BJ (cell line): ENCODE results near the gene CXCL14. TPM values are rescaled to one million over a fixed set of nuclear protein-coding genes. Genes with fewer than 3 reads are reported as not detected.

ENCODE experiments used
- CTCF ChIA-PET: fragments of 350-600 bp; formaldehyde crosslinking; extraction: SDS; loops from one replicate; lab custom pipeline; 2021; ENCODE audit warnings: antibody characterized with exemption, inconsistent platforms; lab: Yijun Ruan, JAX
- POLR2A ChIA-PET: fragments of 300-600 bp; sonication (Branson Sonifier 250); formaldehyde crosslinking; extraction: SDS; loops from one replicate; lab custom pipeline; 2021; ENCODE audit warnings: antibody characterized with exemption; lab: Charles Lee
- DNase-seq: peaks from one replicate; pipeline ENCODE4 v3.0.0-alpha.2; 2011; ENCODE audit warnings: low read depth
- H3K27me3 ChIP-seq: 2 replicates; pipeline ENCODE4 v1.6.0; 2011; ENCODE audit warnings: low read length; ENCODE audit not compliant: control insufficient read depth, insufficient read depth
- H3K36me3 ChIP-seq: 2 replicates; pipeline ENCODE4 v1.5.1; 2011; ENCODE audit warnings: low read length; ENCODE audit not compliant: control insufficient read depth, insufficient read depth
- H3K4me3 ChIP-seq: 2 replicates; pipeline ENCODE4 v1.5.1; 2011; ENCODE audit warnings: low read depth, mild to moderate bottlenecking, control low read depth, low read length
- polyA plus RNA-seq: library from polyadenylated mRNA; depleted of rRNA; stranded (reverse); fragments of >200 nt; gene quantifications from 2 replicates; pipeline ENCODE4 v1.2.3, GENCODE V29; 2011
- TF ChIP-seq, protein P1 (sequence below): IDR thresholded peaks from 2 replicates; pipeline ENCODE4 v1.5.1; 2011; ENCODE audit warnings: low read depth, mild to moderate bottlenecking, control low read depth, inconsistent platforms, low read length, moderate library complexity; ENCODE audit not compliant: insufficient read depth

The CXCL14 gene
- polyA plus RNA-seq, 1 experiment = 1.6 TPM

DNA sequence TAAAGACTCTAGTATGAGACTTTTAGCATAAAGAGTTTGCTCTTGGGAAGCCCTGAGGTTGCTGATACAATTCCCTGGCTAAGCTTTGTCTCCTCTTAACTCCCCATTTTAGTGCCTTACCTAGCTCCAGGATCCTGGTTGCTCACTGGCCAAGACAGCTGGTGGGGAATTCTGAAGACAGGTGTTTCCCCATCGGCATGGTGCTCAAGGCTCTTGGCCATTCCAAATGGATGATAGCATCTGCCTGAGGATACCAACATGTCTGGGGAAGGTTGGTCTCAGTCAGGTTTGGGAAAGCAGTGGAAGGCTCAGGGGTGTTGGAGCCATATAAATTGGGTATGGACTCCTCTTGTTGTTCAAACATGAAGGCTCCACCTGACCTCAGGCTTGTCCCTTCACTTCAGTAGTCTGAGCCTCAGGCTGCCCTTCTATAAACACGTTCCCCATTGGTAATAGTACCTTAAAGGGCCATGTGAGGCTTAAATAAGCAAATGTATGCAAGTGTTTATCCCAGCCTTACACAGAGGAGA, 44.5 kb upstream of the CXCL14 start:
- H3K4me3 ChIP-seq = no peak overlapping the region
- no peak for DNase-seq
- H3K27me3 ChIP-seq = no peaks in the 10 kb centered on the region
- CTCF ChIA-PET = interaction anchor here (1.5 kb wide), 1 partner anchor 57 kb away, joined by 5 read pairs; no protein-coding TSS in a partner anchor
- TF ChIP-seq, protein P1, sequence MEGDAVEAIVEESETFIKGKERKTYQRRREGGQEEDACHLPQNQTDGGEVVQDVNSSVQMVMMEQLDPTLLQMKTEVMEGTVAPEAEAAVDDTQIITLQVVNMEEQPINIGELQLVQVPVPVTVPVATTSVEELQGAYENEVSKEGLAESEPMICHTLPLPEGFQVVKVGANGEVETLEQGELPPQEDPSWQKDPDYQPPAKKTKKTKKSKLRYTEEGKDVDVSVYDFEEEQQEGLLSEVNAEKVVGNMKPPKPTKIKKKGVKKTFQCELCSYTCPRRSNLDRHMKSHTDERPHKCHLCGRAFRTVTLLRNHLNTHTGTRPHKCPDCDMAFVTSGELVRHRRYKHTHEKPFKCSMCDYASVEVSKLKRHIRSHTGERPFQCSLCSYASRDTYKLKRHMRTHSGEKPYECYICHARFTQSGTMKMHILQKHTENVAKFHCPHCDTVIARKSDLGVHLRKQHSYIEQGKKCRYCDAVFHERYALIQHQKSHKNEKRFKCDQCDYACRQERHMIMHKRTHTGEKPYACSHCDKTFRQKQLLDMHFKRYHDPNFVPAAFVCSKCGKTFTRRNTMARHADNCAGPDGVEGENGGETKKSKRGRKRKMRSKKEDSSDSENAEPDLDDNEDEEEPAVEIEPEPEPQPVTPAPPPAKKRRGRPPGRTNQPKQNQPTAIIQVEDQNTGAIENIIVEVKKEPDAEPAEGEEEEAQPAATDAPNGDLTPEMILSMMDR = no peak
- POLR2A ChIA-PET = no interaction called here
- no peaks in the 10 kb centered on the region for H3K36me3 ChIP-seq

DNA sequence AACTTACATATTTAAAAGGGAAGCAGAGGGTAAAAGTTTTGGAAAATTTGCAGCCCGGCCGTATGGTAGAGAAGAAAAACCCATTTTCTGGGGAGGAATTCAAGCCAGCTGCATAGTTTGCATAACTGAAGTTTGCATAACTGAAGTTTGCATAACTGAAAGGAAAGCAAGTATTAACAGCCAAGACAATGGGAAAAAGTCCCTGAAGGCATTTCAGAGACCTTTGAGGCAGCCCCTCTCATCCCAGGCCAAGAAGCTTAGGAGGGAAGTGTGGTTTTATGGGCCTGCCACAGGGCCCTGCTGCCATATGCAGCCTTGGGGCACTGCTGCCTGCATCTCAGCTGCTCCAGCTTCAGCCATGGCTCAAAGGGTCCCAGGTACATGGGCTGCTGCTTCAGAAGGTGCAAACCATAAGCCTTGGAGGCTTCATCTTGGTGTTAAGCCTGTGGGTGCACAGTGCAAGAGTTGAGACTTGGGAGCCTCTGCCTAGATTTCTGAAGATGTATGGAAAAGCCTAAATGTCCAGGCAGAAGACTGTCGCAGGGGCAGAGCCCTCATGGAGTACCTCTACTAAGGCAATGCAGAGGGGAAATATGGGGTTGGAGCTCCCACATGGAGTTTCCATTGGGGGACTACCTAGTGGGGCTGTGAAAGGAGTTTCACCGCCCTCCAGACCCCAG, 36.9 kb upstream of the CXCL14 start:
- DNase-seq = no peak
- Histone ChIP-seq H3K4me3 (no peak overlapping the region), H3K27me3 (no peaks in the 10 kb centered on the region; the same call in 1 of the 2 replicates), H3K36me3 (no peaks in the 10 kb centered on the region)
- CTCF ChIA-PET = no interaction called here
- TF ChIP-seq, protein P1 = no peak
- POLR2A ChIA-PET = no interaction called here

DNA sequence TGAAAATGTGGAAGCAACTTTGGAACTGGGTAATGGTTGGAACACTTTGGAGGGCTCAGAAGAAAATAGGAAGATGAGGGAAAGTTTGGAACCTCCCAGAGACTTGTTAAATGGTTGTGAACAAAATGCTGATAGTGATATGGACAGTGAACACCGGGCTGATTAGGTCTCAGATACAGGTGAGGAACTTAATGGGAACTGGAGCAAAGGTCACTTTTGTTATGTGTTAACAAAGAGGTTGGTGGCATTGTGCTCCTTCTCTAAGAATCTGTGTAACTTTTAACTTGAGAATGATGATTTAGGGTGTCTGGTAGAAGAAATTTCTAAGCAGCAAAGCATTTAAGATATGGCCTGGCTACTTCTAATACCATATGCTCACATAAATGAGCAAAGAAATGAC, 36.4 kb upstream of the CXCL14 start:
- POLR2A ChIA-PET = no interaction called here
- CTCF ChIA-PET = no interaction called here
- no peak for DNase-seq
- TF ChIP-seq, protein P1 = no peak
- H3K36me3 ChIP-seq = no peaks in the 10 kb centered on the region
- no peak overlapping the region for H3K4me3 ChIP-seq
- H3K27me3 ChIP-seq = no peaks in the 10 kb centered on the region; the same call in 1 of the 2 replicates

DNA sequence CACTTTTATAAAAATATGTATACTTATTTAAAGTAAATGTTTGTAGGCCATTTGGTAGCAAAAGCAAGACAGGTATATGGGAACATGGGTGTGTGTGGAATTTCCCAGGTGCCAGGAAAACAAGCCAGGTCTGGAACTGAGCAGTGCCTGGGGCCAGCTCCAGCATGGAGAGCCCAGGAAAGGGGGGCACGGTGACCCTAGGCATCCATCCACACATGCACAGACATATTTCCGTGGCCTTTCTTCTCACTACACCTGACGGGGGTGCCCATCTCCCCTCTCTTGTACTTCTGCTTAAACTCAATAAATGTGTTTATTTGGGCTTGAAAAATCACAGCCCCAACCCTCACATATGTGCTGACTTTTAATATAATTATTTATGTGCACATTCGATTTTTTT, 31.2 kb upstream of the CXCL14 start:
- TF ChIP-seq, protein P1 = no peak
- DNase-seq = no peak
- CTCF ChIA-PET = no interaction called here
- H3K27me3 ChIP-seq = no peaks in the 10 kb centered on the region
- H3K4me3 ChIP-seq = no peak overlapping the region
- H3K36me3 ChIP-seq = no peaks in the 10 kb centered on the region
- POLR2A ChIA-PET = no interaction called here

DNA sequence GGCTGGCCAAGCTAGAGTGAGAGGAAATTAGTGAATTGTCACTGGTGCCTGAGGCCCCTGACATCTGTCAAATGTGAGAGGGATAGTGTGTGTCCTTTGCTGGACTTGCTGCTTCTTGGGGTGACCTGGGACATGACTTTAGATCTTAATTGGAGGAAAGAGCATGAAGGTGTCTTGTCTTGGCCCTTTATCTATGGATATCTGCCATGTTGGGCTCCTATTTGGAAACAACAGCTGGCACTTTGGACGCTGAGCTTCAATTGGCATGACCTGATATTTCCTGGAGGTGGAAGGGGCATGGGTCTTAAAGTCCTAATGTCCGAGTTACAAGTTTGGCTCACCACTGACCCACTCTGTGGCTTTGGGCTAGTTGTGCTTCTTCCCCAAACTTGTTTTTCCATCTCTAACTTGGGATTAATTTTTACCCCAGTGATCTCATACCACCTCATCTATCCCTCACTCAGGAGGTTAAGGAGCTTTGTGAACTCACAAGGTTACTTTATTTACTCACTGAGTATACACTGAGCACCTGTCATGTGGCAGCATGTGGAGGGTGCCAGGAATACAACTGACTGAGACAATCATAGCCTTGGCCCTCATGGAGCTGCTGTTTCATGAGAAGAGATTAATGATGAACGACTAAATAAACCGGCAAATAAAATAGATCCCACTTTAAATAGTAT, 30.1 kb upstream of the CXCL14 start:
- H3K4me3 ChIP-seq = no peak overlapping the region
- H3K36me3 ChIP-seq = no peaks in the 10 kb centered on the region
- H3K27me3 ChIP-seq = no peaks in the 10 kb centered on the region
- DNase-seq = no peak
- ChIA-PET CTCF (no interaction called here), POLR2A (no interaction called here)
- TF ChIP-seq, protein P1 = no peak
